ENCODE data around the gene KPNA1. TPM values are rescaled to one million over a fixed set of nuclear protein-coding genes. Genes with fewer than 3 reads are reported as not detected.

Gene KPNA1

Small RNAs within 50 kb of the gene (small RNA-seq; reads per million reads assigned to genes)
- gene AC083798.1 (not detected), gene AC096861.1 (not detected)
